ENCODE results near the gene ZFP36L1. TPM values are rescaled to one million over a fixed set of nuclear protein-coding genes. Genes with fewer than 3 reads are reported as not detected.
A peak's percentile ranks its signal among the peaks of the same experiment; 100 is the strongest.

Gene ZFP36L1
- total and polyA plus RNA-seq, 10 of the 15 experiments (the other 5 are each of a cell fraction or from before 2014, with no cell fraction given), result 22.0 to 184 (median 66.1) TPM

DNA sequence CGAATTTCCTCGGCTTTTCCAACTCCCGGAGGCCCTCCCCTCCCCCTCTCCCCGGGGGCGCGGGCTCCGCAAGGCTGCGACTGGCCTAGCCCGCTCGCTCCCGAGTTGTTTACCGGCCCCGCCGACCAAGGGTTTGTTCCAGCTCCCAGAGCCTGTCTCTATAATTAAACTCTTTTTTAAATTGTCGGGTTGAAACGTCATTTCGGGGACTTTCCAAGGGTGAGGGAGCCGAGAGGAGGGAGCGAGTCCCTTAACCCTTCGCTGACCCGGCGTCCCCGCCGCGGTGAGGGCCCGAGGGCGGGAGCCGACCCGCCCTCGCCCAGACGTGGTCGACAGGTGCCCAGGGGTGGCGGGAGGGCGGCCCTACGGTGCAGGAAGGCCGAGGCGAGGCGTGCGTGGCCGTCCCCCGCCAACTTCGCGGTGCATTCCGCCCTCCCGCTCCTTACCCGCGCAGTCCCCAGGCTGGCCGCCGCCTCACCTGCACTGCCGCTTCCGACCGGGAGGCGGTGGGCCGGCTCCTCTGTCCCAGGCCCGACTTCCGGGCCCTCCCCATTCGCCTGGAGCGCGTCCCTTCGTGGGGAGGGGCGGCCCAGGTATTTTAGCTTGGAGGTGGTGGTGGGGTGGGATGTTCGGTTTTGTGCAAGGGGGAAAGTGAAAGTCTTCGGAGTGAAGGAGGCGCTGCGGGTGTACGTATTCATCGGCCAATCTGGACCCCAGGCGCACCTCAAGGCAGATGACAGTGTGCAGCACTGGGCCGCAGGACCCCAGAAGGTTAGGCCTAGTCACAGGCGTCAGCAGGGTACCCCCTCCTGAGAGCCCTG, 2.9 kb upstream of the ZFP36L1 start (continued):
- TF ChIP-seq, protein P1, sequence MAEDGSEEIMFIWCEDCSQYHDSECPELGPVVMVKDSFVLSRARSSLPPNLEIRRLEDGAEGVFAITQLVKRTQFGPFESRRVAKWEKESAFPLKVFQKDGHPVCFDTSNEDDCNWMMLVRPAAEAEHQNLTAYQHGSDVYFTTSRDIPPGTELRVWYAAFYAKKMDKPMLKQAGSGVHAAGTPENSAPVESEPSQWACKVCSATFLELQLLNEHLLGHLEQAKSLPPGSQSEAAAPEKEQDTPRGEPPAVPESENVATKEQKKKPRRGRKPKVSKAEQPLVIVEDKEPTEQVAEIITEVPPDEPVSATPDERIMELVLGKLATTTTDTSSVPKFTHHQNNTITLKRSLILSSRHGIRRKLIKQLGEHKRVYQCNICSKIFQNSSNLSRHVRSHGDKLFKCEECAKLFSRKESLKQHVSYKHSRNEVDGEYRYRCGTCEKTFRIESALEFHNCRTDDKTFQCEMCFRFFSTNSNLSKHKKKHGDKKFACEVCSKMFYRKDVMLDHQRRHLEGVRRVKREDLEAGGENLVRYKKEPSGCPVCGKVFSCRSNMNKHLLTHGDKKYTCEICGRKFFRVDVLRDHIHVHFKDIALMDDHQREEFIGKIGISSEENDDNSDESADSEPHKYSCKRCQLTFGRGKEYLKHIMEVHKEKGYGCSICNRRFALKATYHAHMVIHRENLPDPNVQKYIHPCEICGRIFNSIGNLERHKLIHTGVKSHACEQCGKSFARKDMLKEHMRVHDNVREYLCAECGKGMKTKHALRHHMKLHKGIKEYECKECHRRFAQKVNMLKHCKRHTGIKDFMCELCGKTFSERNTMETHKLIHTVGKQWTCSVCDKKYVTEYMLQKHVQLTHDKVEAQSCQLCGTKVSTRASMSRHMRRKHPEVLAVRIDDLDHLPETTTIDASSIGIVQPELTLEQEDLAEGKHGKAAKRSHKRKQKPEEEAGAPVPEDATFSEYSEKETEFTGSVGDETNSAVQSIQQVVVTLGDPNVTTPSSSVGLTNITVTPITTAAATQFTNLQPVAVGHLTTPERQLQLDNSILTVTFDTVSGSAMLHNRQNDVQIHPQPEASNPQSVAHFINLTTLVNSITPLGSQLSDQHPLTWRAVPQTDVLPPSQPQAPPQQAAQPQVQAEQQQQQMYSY (CRISPR knock-in tag; IDR thresholded peaks at IDR 0.05), result no peak
- TF ChIP-seq CUX1 (IDR thresholded peaks at IDR 0.05; ENCODE audit: insufficient replicate concordance, low read depth, low read length), result no peak
- no peak; the same call in none of the 2 replicates for TF ChIP-seq CBFB (IDR thresholded peaks at IDR 0.05; ENCODE audit: low read depth)
- peak; percentile 76 for TF ChIP-seq POLR2AphosphoS5 (IDR thresholded peaks at IDR 0.05; ENCODE audit: low read length)
- 0 out of 2 replicates have a peak, but pooled peaks have one; percentile 20 for TF ChIP-seq CHD2 (IDR thresholded peaks at IDR 0.05; ENCODE audit: borderline replicate concordance, low read depth, low read length)
- no peak for TF ChIP-seq SMC3 (IDR thresholded peaks at IDR 0.05; ENCODE audit: borderline replicate concordance, low read length)

All from GM12878 (cell line).